ENCODE measurements around the gene EML6. TPM values are rescaled to one million over a fixed set of nuclear protein-coding genes. Genes with fewer than 3 reads are reported as not detected.
A peak's percentile ranks its signal among the peaks of the same experiment; 100 is the strongest.

The EML6 gene
- total RNA-seq, 4 donors from 2014 or later = 1.2 to 4.4 (median 3.1) TPM

DNA sequence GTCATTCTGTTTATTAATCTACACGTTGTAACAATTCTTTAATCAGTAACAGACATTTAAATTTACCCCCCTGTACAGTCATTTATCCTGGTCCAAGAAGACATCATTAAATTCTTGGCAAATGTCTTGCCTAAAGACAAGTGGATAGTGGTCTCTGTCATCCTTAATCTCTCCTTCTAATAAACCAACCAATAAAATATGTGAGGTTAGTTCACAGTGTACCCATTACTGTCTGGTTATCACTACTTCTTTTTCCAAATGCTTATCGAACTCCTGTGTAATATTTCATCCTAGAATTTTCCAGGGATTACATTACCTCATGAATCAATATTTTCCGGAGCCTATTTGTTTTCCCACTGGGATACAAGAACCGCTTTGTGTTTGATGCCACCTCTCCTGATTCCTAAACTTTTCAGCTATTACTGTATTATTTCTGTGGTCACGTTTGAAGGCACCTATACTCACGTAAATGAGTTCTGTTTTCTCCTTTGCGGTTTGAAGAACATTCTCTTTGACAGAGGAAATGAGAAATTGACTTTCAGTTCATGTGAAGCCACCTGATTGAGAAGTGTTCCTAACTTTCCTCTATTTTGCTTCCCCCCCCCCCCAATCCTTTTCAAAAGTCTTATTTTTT lies 195.3 kb downstream of the EML6 start:
- Histone ChIP-seq H3K4me1 (no peaks in the 10 kb centered on the region), H3K4me3 (no peak overlapping the region), H3K36me3 (no peaks in the 10 kb centered on the region), H3K27ac (no peak overlapping the region), H3K9me3 (peaks cover 0 to 4% (median 0%) of the 10 kb centered on the region in 3 donors), H3K27me3 (no peaks in the 10 kb centered on the region)
- no peak for DNase-seq
- TF ChIP-seq POLR2A (IDR thresholded peaks at IDR 0.05) = no peak
- TF ChIP-seq, protein P1, sequence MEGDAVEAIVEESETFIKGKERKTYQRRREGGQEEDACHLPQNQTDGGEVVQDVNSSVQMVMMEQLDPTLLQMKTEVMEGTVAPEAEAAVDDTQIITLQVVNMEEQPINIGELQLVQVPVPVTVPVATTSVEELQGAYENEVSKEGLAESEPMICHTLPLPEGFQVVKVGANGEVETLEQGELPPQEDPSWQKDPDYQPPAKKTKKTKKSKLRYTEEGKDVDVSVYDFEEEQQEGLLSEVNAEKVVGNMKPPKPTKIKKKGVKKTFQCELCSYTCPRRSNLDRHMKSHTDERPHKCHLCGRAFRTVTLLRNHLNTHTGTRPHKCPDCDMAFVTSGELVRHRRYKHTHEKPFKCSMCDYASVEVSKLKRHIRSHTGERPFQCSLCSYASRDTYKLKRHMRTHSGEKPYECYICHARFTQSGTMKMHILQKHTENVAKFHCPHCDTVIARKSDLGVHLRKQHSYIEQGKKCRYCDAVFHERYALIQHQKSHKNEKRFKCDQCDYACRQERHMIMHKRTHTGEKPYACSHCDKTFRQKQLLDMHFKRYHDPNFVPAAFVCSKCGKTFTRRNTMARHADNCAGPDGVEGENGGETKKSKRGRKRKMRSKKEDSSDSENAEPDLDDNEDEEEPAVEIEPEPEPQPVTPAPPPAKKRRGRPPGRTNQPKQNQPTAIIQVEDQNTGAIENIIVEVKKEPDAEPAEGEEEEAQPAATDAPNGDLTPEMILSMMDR (IDR thresholded peaks at IDR 0.05) = no peak
- 81% methylated on average over 7 of the region's 7 CpGs for WGBS, 2 donors
- intact Hi-C loops (cut with DNase I) = no loop called here

DNA sequence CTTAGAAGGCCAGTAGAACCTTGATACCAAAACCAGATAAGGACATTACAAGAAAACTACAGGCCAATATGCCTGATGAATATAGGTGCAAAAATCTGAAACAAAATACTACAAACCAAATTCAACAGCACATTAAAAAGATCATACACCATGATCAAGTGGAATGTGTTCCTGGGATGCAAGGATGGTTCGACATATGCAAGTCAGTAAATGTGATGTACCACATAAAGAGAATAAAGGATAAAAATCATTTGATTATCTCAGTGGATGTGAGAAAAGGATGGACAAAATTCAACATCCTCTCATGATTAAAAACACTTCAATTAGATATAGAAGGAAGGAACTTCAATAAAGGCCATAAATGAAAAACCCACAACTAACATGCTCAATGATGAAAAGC lies 197.2 kb downstream of the EML6 start:
- no peak overlapping the region for H3K27ac ChIP-seq
- WGBS, 2 donors = 93 to 100% methylated on average over 1 of the region's 1 CpG
- DNase-seq = no peak
- H3K4me3 ChIP-seq = no peak overlapping the region
- TF ChIP-seq, protein P1 (IDR thresholded peaks at IDR 0.05) = no peak
- no peak for TF ChIP-seq POLR2A (IDR thresholded peaks at IDR 0.05)
- no peaks in the 10 kb centered on the region for H3K4me1 ChIP-seq
- H3K9me3 ChIP-seq = peaks cover 0 to 4% (median 0%) of the 10 kb centered on the region in 3 donors
- H3K27me3 ChIP-seq = no peaks in the 10 kb centered on the region
- no peaks in the 10 kb centered on the region for H3K36me3 ChIP-seq
- intact Hi-C loops (cut with DNase I) = no loop called here

DNA sequence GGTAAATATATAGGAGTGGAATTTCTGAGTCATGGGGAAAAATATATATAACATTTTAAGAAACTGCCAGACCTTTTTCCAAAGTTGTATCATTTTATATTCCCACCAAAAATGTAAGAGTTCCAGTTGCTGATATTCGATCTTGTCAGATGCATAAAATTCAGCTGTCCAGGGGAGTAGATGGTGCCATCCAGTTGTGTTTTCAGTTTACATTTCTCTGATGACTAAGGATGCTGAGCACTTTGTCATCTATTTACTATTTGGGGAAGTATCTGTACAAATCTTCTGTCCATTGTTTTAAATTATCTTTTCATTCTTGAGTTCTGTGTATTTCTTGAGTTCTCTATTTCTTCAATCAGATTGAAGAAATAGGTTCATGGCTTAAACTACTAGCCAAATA lies 200.7 kb downstream of the EML6 start:
- WGBS, 2 donors = 92 to 95% methylated on average over 1 of the region's 1 CpG
- DNase-seq = no peak
- Histone ChIP-seq H3K27ac (no peak overlapping the region), H3K4me3 (no peak overlapping the region), H3K4me1 (peaks cover 0 to 17% (median 0%) of the 10 kb centered on the region in 3 donors), H3K27me3 (no peaks in the 10 kb centered on the region), H3K36me3 (no peaks in the 10 kb centered on the region), H3K9me3 (peaks cover 0 to 4% (median 0%) of the 10 kb centered on the region in 3 donors)
- no peak for TF ChIP-seq POLR2A (IDR thresholded peaks at IDR 0.05)
- TF ChIP-seq, protein P1 (IDR thresholded peaks at IDR 0.05) = no peak
- intact Hi-C loops (cut with DNase I) = no loop called here

DNA sequence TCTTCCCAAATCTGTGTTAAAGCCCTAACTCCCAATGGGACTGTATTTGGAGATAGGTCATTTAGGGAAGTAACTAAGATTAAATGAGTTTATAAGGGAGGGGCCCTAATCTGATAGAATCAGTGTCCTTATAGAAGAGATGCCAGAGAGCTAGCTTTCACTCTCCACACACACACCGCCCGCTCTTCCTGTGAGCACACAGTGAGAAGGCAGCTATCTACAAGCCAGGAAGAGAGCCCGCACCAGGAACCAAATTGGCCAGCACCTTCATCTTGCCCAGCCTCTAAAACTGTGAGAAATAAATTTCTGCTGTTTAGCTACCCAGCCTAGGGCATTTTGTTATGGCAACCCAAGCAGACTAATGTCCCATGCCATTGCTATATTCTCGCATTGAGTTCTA lies 201.6 kb downstream of the EML6 start:
- Histone ChIP-seq H3K27me3 (no peaks in the 10 kb centered on the region), H3K4me1 (peaks cover 0 to 21% (median 0%) of the 10 kb centered on the region in 3 donors), H3K36me3 (no peaks in the 10 kb centered on the region), H3K27ac (no peak overlapping the region), H3K9me3 (peaks cover 0 to 4% (median 0%) of the 10 kb centered on the region in 3 donors), H3K4me3 (no peak overlapping the region)
- no peak for TF ChIP-seq POLR2A (IDR thresholded peaks at IDR 0.05)
- TF ChIP-seq, protein P1 (IDR thresholded peaks at IDR 0.05) = no peak
- intact Hi-C loops (cut with DNase I) = no loop called here
- DNase-seq = no peak
- WGBS, 2 donors = 91 to 94% methylated on average over 4 of the region's 4 CpGs

DNA sequence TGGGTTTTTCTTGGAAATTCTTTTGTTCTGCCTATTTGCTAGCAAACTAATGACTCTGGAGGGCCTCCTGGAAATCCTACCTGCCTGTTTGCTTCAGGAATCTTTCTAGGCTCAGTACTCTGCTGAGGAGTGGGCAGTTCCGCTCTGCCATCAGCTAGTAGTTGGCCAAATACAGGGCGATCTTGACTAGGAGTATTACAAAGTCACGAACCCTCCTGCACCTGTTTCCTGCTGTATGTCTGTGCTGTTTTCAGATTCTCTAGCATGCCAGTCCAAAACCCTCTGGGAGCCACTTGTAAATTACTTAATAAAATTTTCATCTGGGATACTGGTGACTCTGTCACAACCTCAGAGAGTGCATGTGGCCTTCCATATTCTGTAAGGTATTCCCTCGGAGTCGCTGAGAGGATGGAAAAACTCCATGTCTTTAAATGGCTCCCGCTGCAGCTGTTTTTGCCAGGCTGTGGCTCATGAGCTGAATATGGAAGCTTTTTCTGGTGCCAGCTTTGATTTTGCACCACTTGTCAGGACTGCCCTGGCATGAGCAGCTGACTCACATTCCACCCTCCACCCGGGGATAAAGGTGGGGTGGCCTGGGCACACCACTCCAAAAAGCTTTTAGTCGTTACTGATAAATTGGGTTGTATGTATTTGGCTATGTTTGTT lies 203.8 kb downstream of the EML6 start:
- H3K27me3 ChIP-seq = no peaks in the 10 kb centered on the region
- no peak for DNase-seq
- TF ChIP-seq, protein P1 (IDR thresholded peaks at IDR 0.05) = no peak
- no peak for TF ChIP-seq POLR2A (IDR thresholded peaks at IDR 0.05)
- peaks cover 0 to 21% (median 0%) of the 10 kb centered on the region in 3 donors for H3K4me1 ChIP-seq
- H3K27ac ChIP-seq = peak overlapping the region in 1 of 4 donors; percentile 51
- no peaks in the 10 kb centered on the region for H3K36me3 ChIP-seq
- intact Hi-C loops (cut with DNase I) = no loop called here
- 69 to 83% methylated on average over 6 to 8 of the region's 8 CpGs for WGBS, 2 donors
- H3K9me3 ChIP-seq = no peaks in the 10 kb centered on the region
- H3K4me3 ChIP-seq = no peak overlapping the region
